GM12873 (cell line): ENCODE data around the gene PLXNB2.

Experiments
- TF ChIP-seq, protein P1 (sequence below): IDR thresholded peaks from 2 replicates; pipeline ENCODE4 v1.5.1; 2012; ENCODE audit warnings: low read depth, mild to moderate bottlenecking, moderate library complexity, low read length, control low read depth; ENCODE audit not compliant: insufficient read depth; ENCODE audit errors: missing control alignments

The PLXNB2 gene

DNA sequence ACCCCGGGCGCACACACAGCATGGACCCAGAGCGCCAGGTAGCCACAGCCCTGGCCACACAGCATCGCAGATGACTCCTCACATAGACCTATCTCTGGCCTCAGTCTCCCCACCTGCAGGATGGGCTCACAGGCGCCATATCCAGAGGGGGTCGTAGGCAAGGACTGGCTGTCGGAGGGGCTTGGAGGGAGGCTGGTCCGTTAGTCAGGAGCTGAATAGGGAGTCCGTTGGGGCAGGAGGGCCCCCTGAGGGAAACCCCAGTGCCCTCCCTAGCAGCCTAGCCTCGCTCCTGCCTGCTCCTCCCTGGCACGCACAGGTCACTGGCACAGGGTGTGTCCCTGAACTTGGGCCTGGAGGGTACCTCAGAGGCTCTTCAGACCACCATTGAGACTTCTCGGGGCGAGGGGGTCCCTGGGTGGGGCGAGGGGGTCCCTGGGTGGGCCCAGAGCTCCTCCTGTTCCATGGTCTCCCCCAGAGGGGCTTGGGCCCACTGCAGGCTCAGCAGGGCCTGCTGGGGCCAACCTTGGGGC lies 2.0 kb downstream of the PLXNB2 start:
- TF ChIP-seq, protein P1, sequence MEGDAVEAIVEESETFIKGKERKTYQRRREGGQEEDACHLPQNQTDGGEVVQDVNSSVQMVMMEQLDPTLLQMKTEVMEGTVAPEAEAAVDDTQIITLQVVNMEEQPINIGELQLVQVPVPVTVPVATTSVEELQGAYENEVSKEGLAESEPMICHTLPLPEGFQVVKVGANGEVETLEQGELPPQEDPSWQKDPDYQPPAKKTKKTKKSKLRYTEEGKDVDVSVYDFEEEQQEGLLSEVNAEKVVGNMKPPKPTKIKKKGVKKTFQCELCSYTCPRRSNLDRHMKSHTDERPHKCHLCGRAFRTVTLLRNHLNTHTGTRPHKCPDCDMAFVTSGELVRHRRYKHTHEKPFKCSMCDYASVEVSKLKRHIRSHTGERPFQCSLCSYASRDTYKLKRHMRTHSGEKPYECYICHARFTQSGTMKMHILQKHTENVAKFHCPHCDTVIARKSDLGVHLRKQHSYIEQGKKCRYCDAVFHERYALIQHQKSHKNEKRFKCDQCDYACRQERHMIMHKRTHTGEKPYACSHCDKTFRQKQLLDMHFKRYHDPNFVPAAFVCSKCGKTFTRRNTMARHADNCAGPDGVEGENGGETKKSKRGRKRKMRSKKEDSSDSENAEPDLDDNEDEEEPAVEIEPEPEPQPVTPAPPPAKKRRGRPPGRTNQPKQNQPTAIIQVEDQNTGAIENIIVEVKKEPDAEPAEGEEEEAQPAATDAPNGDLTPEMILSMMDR, result no peak

DNA sequence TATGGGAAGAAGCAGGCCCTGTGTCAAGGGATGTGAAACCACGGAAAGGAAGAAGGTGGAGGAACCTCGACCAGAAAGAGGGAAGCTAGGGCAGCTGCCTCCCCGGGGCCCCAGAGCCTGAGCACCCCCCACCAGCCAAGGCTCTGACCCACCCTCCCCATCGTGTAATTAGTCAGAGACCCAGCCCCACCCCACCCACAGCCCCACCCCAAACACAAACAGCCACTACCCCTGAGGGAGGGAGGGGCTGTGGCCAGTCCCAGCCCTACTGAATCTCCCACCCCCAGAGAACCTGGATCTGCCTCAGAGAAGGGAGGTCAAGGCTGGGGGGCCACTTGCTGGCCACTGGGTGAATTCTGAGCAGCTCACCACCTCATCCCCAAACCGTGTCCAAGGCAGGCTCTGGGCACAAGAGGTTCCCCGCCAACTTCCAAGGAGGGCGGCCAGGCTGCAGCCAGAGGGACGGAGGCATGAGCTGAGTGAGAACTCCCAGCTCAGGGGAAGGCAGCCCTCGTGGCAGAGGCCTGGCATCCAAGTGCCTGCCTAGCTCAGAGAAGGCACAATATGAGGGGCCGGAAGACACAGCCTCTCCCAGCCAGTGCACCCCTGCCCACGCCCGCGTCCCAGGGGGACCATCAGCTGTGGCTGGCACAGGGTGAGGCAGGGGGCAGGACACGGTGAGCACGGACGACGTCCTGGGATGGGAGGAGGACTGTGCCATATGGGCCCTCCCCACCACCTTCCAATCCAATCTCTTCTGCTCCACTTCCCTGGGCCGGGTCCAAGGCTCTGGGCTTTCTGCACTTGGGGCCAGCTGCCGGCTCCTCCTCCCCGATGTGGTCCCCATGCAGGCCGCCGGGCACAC lies 2.7 kb downstream of the PLXNB2 start:
- TF ChIP-seq, protein P1, result no peak

GRCh38 chr22:50303848-50304527 lies 3.5 kb downstream of the PLXNB2 start:
- TF ChIP-seq, protein P1, result peak; percentile 23

GRCh38 chr22:50303515-50303847 lies 4.0 kb downstream of the PLXNB2 start:
- TF ChIP-seq, protein P1, result no peak

DNA sequence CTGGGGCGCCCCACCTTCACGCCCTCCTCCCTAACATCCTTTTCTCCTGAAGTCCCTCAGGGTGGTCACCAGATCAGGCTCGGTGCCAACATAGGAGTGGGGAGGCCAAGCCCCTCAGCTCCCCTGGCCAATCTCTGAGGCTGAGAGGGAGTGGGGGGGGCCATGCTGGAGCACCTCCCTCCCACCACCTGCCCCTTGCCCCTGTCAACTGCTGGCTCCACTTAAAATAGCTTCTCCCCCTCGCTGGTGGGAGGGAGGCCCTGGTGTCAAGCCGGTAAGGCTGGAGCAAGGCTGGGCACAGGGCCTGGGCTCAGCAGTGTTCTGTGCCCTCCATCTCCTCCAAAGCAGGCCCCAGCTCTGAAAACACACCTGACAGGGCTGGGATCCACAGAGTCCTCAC lies 4.9 kb downstream of the PLXNB2 start:
- TF ChIP-seq, protein P1, result no peak

DNA sequence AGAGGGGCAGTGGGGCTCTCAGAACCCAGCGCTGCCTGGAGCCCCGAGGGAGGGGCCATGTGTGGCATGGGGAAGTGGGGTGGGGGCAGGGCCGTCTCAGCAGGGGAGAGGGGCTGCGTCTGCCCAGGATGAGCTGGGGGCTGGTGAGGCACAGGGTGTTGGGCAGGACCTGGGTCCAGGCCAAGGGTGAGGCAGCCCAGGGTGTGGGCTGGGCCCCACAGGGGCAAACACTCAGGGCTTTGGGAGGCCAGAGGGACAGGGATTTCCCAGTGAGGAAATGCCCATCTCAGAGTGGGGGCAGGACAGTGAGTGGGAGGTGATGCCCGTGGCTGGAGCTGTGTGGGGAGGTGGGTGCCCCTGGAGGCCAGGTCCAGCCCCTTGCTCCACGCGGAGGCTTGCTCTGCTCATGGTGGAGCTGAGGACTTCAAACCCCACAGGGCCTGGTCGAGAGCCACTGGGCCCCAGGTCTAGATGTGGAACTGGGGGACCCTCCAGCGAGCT lies 5.4 kb downstream of the PLXNB2 start:
- TF ChIP-seq, protein P1, result no peak

DNA sequence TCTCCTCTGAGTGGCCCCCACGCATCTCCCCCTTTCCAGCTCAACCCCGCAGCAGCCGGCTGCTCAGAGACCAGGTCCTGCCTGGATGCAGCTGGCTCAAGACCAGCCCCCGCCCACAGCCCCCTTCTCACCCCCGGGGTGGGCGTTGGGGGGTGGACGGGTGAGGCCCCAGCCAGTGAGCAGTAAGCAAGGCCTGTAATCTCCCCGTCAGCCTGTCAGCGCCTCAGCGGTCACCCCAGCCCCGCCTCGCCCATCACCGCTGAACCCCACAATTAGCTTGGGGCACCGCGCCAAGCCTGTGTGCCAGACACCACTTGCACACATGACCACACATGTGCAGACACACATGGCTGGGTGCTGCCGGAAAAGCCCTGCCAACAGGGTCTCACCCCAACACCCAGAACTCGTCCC lies 5.9 kb downstream of the PLXNB2 start:
- TF ChIP-seq, protein P1, result no peak
